ENCODE results near the gene MED25. TPM values are rescaled to one million over a fixed set of nuclear protein-coding genes. Genes with fewer than 3 reads are reported as not detected.

MED25 gene
- total RNA-seq, 4 donors from 2014 or later = 29.7 to 57.7 (median 41.8) TPM

- H3K4me3 ChIP-seq = no peak overlapping the region
- no peaks in the 10 kb centered on the region for H3K9me3 ChIP-seq
- TF ChIP-seq POLR2A (IDR thresholded peaks at IDR 0.05) = no peak
- no peak for TF ChIP-seq CTCF (IDR thresholded peaks at IDR 0.05)
- no peak overlapping the region for H3K27ac ChIP-seq
- H3K36me3 ChIP-seq = peaks cover 0 to 12% (median 0%) of the 10 kb centered on the region in 3 donors
- peaks cover 0 to 4% (median 0%) of the 10 kb centered on the region in 4 donors for H3K4me1 ChIP-seq
- no peaks in the 10 kb centered on the region for H3K27me3 ChIP-seq
- no peak for DNase-seq
Observed at GRCh38 chr19:49774969-49775368, 43.1 kb upstream of the MED25 start.

GRCh38 chr19:49775742-49776370 lies 42.2 kb upstream of the MED25 start:
- TF ChIP-seq POLR2A (IDR thresholded peaks at IDR 0.05) = no peak
- no peak for TF ChIP-seq CTCF (IDR thresholded peaks at IDR 0.05)
- DNase-seq = no peak
- Histone ChIP-seq H3K36me3 (peaks cover 0 to 12% (median 0%) of the 10 kb centered on the region in 3 donors), H3K4me1 (peaks cover 0 to 4% (median under 1%) of the 10 kb centered on the region in 4 donors), H3K9me3 (no peaks in the 10 kb centered on the region), H3K27me3 (no peaks in the 10 kb centered on the region), H3K4me3 (no peak overlapping the region), H3K27ac (no peak overlapping the region)

- peaks cover 0 to 4% (median 2%) of the 10 kb centered on the region in 4 donors for H3K4me1 ChIP-seq
Observed at GRCh38 chr19:49776371-49776764, 41.7 kb upstream of the MED25 start.

GRCh38 chr19:49779731-49780555 lies 38.1 kb upstream of the MED25 start:
- DNase-seq = peak in 1 of 3 donors; percentile 35
- Histone ChIP-seq H3K27me3 (no peaks in the 10 kb centered on the region), H3K4me1 (peaks cover 0 to 4% (median 0%) of the 10 kb centered on the region in 4 donors), H3K27ac (peak overlapping the region in 1 of 4 donors; percentile 20), H3K4me3 (no peak overlapping the region), H3K9me3 (no peaks in the 10 kb centered on the region), H3K36me3 (peaks cover 0 to 41% (median 0%) of the 10 kb centered on the region in 3 donors)
- no peak for TF ChIP-seq CTCF (IDR thresholded peaks at IDR 0.05)
- no peak for TF ChIP-seq POLR2A (IDR thresholded peaks at IDR 0.05)

More at GRCh38 chr19:49776371-49776764, 41.7 kb upstream of the MED25 start:
- TF ChIP-seq POLR2A (IDR thresholded peaks at IDR 0.05) (no peak), CTCF (IDR thresholded peaks at IDR 0.05) (no peak)
- Histone ChIP-seq H3K27me3 (no peaks in the 10 kb centered on the region), H3K36me3 (peaks cover 0 to 12% (median 0%) of the 10 kb centered on the region in 3 donors), H3K4me3 (no peak overlapping the region), H3K9me3 (no peaks in the 10 kb centered on the region), H3K27ac (no peak overlapping the region)
- DNase-seq = no peak

- Histone ChIP-seq H3K4me3 (no peak overlapping the region), H3K36me3 (peaks cover 0 to 44% (median 0%) of the 10 kb centered on the region in 3 donors), H3K4me1 (peaks cover 0 to 4% (median 0%) of the 10 kb centered on the region in 4 donors), H3K9me3 (no peaks in the 10 kb centered on the region), H3K27me3 (no peaks in the 10 kb centered on the region), H3K27ac (no peak overlapping the region)
- no peak for TF ChIP-seq CTCF (IDR thresholded peaks at IDR 0.05)
- TF ChIP-seq POLR2A (IDR thresholded peaks at IDR 0.05) = no peak
- no peak for DNase-seq
Observed at GRCh38 chr19:49780861-49781260, 37.2 kb upstream of the MED25 start.

Measured in Peyer's patch (tissue), 4 donors.